Measurements from ENCODE around the gene ATPAF1. TPM values are rescaled to one million over a fixed set of nuclear protein-coding genes. Genes with fewer than 3 reads are reported as not detected.
"Not testable (repeated sequence)": the region's sequence is repeated elsewhere in the genome, so short reads cannot be mapped to it uniquely, and the experiment has no call there.

ATPAF1 gene
- total RNA-seq, 1 donor from 2014 or later: 52.0 TPM

DNA sequence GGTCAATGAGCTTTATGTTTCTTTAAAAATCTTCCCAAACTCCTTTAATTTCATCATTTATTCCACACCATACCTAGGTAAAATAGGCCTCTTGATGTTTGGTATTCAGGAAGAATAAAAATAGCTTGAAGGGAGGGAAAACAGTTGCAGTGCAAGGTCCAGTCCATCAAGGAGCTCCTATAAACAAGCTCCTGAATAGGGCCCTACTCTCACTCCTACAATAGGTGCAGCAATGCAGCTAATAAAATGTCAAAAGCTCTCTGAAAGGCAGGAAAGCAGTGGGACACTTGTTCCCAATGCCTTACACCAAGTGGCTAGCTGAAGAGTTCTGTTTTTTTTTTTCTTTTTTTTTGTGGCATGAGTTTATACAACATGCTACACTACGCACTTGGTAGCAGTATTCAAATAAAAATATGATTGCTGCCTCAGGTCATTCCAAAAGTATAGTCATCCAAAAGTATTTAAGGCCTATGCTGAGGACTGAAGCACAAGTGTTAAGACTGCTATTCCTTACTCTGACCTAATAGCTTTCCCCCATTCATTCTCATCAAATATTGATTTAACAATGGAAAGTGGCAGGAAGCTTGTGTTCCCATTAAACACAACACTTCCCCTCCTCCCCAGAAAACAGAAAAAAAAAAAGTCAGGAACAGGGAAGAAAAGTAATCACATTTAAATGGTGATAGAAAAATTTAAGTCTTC lies 13.3 kb upstream of the ATPAF1 start:
- intact Hi-C loops (cut with micrococcal nuclease): no loop called here

DNA sequence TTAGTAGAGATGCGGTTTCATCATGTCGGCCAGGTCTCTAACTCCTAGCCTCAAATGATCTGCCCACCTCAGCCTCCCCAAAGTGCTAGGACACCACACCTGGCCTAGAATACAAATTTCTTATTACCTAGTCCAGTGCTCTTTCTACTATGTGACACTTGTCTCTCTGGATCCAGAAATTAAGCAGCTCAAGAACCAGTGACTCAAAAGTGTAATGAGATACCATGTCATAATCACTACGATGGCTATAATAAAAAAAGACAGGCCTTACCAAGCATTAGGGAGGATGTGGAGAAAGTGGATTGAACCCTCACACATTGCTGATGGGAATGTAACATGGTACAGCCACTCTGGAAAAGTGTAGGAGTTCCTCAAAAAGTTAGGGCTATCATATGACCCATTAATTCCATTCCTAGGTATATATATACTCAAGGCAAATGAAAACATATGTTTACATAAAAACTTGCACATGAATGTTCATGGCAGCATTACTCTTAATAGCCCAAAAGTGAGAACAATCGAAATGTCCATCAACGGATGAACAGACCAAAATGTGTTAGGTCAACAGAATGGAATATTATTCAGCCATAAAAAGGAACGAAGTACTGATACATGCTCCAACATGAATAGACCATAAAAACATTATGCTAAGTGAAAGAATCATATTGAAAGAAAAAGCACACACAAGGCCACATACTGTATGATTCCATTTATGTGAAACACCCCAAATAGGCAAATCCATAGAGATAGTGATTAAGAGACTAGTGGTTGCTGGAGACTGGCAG lies 11.8 kb upstream of the ATPAF1 start:
- intact Hi-C loops (cut with micrococcal nuclease): loop anchor here (5.0 kb wide), 1 partner anchor 148 kb away; no protein-coding TSS in a partner anchor

DNA sequence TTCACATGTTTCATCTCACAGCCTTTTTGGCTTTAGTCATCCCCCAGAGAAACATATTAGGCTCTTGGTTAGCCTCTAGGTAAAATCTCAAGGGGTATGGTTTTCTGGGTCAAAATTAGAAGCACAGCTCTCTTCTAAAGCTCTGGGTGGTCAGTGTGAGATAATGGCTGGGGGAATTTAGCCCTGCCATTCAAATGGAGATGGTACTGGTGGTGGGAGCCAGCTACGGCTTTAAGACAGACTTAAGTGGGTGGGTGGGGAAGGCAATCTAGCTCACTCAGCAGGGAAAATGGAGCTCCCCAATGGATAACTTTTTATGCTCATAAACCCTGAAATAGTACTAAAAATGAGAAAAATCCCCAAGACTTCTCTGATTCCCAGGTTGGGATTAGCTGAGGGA lies 9.2 kb upstream of the ATPAF1 start:
- intact Hi-C loops (cut with micrococcal nuclease): loop anchor here (2.0 to 5.0 kb wide), 2 partner anchors 41 to 145 kb away; partner anchors contain the start of gene EFCAB14

DNA sequence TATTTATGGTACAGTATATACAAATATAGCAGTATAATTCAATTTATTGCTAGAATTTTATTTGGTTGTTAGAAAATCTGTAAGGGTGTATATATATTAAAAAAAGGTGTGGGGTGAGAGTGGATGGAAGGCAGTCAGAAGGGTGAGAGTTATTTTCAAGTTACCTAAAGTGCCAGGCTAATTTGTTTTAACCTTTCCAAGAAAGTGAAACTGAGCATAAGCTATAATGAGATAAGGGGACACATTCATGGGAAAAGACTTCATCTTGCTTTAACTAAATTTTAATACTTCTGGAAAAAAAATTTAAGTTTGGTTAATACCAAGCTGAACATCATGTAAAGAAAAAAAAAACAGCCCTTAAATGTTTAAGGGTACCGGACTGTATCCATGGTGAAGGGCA lies 8.4 kb upstream of the ATPAF1 start:
- intact Hi-C loops (cut with micrococcal nuclease): loop anchor here (1.0 to 5.0 kb wide), 3 partner anchors 9 to 144 kb away; partner anchors contain the start of gene EFCAB14

DNA sequence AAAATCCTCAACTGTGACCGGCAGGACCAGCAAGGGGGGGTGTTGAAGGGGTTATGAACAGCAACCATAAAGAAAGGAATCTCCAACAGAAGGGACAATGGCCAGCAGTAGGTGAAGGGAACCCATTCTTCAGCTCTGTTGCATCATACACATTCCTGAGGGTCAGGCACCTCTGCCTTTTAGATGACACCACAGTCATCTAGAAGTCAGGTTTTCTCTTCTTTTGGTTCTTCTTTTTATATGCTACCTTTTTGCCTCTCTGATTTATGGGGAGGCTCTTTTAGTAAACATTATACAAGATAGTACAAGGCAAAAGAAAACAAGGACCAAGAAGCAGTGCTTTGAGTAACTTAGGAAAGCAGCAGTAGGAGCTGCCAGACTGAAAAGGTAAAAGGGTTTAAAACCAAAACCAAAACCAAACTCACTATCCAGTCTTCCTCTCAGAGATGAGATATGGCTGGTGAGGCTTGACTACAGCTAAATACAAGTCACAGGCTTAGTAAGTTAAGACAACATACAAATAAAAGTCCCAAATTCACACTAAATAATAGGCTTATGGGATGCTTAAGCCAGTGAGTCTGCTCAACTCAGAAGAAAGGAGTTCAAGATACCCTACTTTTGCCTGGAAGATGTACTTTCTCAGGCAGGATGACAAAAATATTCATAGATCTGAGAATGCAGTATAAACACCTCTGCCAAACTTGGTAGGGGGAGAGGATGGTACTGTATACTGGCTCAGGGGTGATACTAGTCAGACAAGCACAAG lies 7.6 kb upstream of the ATPAF1 start:
- intact Hi-C loops (cut with micrococcal nuclease): loop anchor here (1.0 to 5.0 kb wide), 3 partner anchors 8 to 143 kb away; partner anchors contain the start of gene EFCAB14

DNA sequence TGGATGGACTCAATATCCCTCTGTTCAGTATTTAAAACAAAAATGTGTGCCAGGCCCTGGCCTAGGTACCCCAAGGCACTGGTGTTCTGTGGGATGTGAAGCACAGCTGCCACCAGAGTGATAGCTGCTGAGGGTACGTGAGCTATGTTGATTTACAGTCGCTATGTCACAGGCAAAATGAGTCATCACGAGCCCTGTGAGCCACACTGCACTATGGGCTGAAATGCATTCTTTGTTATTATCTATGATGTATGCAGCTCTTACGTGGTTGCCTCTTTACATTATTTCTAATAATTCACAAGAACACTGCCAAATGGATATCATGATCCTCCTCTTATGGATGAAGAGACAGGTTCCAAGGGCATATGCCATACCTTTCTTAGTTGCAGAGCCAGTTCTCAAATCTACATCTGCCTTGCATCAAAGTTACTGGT lies 5.6 kb upstream of the ATPAF1 start:
- intact Hi-C loops (cut with micrococcal nuclease): no loop called here

DNA sequence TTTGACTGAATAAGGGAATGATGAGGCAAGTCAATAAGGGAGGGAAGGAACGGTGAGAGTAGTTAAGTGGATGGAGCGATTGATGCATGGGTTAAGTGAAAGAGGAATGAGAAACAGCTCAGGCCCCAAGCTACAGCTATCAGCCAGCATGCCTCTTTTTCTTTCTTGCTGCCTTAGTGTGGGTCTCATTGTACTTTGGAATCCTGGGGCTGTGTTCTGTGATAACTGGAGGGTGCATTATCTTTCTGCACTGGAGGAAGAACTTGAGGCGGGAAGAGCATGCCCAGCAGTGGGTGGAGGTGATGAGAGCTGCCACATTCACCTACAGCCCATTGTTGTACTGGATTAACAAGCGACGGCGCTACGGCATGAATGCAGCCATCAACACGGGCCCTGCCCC lies 4.5 kb upstream of the ATPAF1 start:
- intact Hi-C loops (cut with micrococcal nuclease): no loop called here

DNA sequence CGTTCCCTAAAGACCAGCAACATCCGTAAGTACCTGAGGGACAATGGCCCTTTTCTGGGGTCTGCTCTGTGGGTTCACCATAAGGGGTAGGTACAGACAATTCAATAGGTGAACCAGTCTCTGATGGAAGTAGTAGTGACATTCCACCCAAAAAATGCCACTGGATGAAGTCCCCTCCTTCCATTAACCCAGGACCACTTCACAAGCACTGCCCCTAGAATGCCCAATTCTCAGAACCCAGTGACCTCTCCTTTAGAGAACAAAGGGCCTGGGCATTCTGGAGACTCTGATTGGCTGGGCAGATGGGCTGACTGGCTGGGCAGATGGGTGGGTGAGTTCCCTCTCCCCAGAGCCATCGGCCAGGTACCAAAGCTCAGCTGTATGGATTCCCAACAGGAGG lies 3.4 kb upstream of the ATPAF1 start, which contains the start of gene TEX38:
Gene TEX38, plus strand, starts transcription at position 301 of the 400 bp plus-strand sequence. Its CDS starts 81 bp downstream, at position 382.
- intact Hi-C loops (cut with micrococcal nuclease): no loop called here

DNA sequence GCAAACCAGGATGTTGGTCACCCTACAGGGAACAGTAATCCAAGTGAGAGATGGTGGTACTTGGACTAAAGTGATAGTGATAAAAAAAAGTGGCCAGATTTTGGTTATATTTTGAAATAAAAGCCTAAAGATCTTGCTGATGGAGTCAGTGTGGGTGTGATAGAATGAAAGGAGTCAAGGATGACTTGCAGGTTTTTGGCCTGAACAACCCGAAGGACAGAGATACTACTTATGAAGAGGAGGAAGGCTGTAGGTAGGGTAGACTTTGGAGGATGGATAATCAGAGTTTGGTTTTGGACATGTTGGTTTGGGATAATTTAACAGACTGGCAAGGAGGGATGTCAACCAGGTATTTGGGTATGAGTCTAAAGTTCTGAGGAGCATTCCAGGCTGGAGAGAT lies 2.0 kb upstream of the ATPAF1 start:
- intact Hi-C loops (cut with micrococcal nuclease): no loop called here

DNA sequence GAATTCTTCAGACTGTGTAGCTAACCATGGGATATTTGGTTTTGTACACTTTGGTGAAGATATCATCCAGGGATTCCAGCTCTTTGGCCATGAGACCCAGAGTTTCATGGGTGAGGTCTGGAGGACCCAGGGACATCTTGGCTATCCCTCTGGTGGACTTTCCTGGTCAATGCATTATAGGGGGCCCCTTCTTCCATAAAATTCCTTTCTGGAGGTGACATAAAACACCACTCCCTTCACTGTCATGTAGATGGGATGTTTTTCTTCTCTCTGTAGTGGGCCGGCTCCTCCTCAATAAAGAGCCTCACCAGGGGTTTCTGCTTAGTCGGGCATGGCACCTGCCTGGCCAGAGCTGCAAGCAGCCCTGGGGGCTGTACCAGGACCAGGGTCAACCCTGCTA lies 2.2 kb downstream of the ATPAF1 start:
- intact Hi-C loops (cut with micrococcal nuclease): loop anchor here (5.0 kb wide), 3 partner anchors 49 to 84 kb away; partner anchors contain the start of genes MKNK1 and MOB3C

DNA sequence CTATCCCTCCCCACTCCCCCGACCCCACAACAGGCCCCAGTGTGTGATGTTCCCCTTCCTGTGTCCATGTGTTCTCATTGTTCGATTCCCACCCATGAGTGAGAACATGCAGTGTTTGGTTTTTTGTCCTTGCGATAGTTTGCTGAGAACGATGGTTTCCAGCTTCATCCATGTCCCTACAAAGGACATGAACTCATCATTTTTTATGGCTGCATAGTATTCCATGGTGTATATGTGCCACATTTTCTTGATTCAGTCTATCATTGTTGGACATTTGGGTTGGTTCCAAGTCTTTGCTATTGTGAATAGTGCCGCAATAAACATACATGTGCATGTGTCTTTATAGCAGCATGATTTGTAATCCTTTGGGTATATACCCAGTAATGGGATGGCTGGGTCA lies 5.2 kb downstream of the ATPAF1 start:
- intact Hi-C loops (cut with micrococcal nuclease): not testable (repeated sequence)

DNA sequence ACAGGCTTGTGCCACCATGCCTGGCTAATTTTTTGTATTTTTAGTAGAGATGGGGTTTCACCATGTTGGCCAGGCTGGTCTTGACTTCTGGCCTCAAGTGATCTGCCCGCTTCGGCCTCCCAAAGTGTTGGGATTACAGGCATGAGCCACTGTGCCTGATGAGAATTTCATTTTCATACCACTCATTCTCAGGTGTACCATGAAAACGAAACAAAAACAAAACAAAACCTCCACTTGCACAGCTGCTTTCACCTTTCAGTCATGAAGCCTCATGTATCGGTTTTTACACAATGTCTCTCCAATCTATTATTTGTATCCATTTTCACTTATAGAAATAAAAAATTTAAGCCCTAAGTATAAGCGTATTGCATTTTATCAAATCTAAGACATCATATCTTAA lies 8.0 kb downstream of the ATPAF1 start:
- intact Hi-C loops (cut with micrococcal nuclease): not testable (repeated sequence)

DNA sequence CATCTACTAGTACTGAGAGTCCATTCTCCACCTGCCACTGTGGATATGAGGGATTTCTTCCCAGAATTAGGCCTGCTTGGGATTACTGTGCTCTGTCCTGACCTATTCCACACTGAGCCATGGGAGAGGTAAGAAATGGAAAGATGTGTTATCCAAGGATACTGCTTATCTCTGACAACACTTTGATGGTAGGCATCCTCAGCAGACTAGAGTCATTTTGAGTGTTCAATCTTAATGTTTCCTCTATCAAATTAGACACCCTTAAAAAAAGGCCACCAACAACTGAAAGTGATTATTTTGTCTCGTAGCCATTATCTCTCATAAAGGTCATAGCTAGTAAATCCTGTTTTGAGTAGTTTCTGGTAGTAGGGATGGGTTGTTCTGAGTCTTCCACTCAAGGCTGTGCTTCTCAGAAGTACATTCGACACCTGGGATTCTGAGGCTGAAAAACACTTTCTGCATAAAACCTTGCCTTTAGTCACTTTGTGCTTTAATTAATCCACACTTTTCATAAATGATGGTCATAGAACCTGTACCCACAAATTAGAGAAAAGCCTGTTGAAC lies 8.8 kb downstream of the ATPAF1 start:
- intact Hi-C loops (cut with micrococcal nuclease): no loop called here

DNA sequence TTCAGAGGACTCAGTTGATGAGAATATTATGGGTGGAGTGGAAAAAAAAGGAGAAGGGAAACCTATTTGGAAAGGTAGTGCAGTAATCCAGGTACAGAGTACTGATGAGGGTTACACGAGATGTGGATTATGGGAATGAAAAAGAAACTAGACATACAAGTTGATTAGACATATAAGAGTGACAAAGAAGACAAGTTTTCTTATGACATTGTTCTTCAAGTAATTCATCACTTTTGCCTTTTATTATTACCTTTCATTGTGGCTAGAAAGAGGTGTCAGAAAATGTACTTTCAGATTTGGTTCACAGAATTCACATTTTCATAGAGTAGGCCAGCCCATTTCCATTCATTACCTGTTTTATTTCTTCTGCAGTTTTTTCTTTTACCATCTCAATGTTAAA lies 10.4 kb downstream of the ATPAF1 start:
- intact Hi-C loops (cut with micrococcal nuclease): no loop called here

DNA sequence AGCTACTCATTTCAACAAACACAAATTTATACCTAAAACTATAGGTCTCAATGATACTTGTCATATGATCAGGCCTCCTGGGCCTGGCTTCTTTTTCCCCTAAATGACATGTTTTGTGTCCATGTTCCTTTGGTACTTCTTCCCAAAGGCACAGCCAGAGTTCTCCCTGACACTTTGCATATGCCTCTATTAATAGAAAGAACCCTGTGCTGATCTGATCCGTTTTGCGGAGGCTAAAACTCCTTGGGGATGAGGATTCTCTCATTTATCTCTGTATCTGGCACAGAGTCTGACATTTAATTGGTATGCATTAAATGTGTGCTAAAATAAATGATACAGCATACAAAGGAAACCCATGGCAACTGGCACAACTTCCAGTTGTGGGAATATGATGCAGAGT lies 11.5 kb downstream of the ATPAF1 start:
- intact Hi-C loops (cut with micrococcal nuclease): no loop called here

DNA sequence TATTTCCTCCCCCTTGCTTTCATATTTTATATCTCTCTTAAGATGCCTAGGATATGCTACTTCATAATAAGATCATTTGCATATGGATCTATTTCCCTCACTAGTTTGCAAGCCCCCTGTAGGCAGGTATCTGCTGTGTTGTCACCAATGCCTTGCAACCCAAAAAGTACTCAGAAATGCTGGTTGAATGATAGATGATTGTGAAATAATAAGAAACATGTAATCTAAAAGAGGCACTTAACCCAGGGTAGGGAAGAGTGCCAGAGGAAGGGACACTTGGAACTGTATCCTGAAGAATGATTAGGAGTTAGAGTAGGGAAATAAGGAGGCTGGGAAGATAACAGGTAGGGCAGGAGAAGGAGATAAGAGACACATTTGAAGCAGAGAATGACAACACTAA lies 12.3 kb downstream of the ATPAF1 start:
- intact Hi-C loops (cut with micrococcal nuclease): no loop called here

DNA sequence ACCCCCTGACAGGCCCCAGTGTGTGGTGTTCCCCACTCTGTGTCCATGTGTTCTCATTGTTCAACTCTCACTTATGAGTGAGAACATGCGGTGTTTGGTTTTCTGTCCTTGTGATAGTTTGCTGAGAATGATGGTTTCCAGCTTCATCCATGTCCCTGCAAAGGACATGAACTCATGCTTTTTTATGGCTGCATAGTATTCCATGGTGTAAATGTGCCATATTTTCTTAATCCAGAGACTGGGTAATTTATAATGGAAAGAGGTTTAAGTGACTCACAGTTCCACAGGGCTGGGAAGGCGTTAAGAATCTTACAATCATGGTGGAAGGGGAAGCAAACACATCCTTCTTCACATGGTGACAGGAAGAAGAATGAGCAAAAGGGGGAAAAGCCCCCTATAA lies 13.5 kb downstream of the ATPAF1 start:
- intact Hi-C loops (cut with micrococcal nuclease): not testable (repeated sequence)

DNA sequence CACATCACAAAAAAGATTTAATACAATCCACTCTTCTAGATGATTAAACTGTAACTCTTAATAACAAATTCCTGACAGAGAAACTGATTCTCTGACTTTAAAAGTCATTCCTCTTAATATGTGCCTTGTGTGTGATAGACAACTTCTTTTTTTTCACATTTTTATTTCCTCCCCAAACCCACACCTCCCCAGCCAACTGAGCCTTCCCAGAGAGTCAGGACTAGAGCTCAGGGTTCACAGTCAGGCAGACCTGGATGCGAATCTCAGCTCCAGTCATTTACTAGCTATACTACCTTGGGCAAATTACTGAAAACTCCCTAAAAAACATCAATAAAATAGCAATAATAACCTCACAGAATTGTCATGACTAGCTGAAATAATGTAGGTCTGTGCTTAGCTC lies 14.2 kb downstream of the ATPAF1 start:
- intact Hi-C loops (cut with micrococcal nuclease): no loop called here

DNA sequence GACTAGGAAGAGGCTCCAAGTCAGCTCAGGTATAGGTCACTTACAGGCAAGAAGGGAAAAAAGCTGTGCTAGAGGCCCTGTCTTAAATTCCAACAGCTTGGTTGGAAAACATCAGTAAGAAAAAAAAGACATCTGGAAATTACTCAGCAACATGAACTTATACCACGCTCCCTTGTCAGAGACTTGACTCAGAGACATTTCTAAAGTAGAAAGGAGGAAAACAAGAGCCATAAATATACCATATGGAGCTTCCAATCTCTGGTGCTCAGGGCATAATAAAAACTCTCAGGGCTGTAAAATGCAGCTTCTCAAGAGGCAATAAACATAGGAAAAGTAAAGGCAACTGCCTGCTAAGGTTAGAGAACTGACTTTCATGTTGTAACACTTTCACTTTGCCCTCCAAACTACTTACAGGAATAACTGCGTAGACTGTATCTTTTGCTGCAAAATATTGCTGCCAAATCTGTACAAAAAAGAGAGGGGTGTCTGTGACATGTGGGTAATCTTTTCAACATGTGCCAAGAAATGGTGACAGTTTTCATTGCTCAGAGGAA lies 14.7 kb downstream of the ATPAF1 start:
- intact Hi-C loops (cut with micrococcal nuclease): no loop called here

DNA sequence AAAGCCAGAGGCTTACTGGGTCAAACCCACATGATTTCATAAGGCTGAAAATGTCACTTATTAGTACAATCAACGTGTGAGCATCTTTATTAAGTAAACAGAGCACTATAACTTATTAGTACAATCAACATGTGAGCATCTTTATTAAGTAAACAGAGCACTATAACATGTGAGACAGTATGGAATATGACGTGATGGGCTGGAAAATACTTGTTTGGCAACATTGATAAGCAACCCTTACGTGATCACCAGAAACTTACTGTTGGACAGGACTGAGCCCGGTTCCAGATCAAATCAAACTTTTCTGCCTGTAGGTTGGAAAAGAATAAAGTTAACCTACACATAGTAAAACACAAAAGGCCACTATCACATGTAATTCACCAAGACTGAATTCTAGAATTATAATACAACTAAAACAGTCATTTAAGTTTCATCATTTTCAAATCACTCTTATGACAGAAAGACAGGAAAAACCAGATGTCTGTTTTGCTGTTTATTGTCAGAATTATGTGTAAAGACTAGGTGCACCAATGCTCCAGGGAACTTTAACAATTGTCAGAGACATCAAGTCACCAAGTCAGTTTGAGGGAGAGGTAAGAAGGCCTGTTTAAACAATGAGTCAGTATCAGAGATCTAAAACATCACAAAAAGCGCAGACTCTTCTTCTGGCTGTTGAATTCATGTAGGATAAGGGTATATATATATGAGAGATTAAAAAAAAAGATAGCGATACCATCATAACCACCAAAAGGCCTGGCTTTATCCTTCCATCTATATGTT lies 15.7 kb downstream of the ATPAF1 start:
- intact Hi-C loops (cut with micrococcal nuclease): no loop called here
